Bone marrow (tissue), 2 donors: ENCODE results near the gene CLPTM1.
A peak's percentile ranks its signal among the peaks of the same experiment; 100 is the strongest.
"Not testable (repeated sequence)": the region's sequence is repeated elsewhere in the genome, so short reads cannot be mapped to it uniquely, and the experiment has no call there.

Experiments used
- DNase-seq, 2 donors: peaks; one replicate each; lab custom pipeline; 2025; lab: John Stamatoyannopoulos, UW

The CLPTM1 gene

DNA sequence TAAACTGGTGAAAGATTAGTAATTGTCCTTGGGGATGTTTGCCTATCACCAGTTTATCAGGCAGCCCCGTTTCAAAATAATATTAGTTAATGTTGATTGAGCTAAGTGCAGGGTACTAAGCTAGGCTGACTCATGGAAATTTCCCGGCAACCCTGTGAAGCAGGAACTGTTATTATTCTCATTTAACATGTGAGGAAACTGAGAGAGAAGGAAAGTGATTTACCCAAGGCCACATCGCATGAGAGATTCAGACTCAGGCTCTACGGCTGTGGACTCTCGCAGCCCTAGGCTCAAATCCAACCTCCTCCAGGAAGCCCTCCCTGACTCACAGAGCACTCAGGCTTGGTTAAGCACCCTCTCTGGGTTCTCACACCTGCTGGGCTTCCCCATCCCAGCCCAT is 19.7 kb downstream of the CLPTM1 start:
- DNase-seq = no peak

DNA sequence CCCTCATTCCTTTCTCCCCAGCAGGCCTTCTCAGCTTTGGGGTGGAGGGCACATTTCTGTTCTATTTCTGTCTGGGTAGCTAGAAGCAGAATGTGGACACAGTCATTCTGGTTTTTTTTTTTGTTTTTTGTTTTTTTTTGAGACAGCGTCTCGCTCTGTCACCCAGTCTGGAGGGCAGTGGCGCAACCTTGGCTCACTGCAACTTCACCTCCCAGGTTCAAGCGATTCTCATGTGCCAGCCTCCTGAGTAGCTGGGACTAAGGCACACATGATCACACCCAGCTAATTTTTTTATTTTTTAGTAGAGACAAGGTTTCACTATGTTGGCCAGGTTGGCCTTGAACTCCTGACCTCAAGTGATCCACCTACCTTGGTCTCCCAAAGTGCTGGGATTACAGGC is 20.3 kb downstream of the CLPTM1 start:
- no peak for DNase-seq

DNA sequence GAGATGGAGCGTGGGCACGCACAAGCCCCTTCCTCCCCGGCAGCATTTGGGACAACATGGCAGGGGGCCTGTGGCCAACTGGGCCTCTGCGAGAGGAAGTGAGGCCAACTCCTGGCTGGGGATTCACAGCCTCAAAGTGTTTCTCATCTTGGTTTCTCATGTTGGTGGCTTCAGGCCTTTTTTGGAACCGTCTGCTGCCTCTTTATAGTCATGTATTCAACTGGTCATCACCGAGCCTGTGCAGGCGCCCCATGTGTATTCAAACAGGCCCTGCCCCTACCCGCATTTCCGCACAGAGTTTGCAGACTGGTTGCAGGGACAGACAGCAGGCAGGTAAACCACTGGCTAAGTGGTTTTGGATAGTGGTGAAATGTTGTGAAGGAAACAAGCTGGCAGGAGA is 28.8 kb downstream of the CLPTM1 start:
- DNase-seq = no peak

DNA sequence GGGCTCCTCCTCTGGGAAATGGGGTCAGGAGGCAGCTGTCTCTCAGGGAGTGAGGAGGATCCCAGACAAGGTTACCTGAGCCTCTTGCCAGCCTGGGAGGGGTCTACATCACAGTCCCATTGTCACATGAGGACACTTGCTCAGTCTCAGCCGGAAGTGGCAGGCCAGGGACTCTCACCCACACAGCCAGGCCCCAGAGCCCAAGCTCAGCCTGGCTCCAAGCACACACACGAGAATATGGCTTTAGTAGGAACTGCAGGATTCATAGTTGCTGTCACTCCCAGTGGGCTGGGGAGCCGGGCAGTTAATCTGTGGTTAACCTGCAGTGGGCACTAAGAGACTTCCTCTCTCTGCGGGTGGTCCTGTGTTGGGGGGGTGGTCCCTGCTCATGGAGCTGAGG is 30.3 kb downstream of the CLPTM1 start:
- no peak for DNase-seq

GRCh38 chr19:44986389-44986788 is 31.2 kb downstream of the CLPTM1 start:
- no peak for DNase-seq

- no peak for DNase-seq
Observed at GRCh38 chr19:44987148-44987675, 32.0 kb downstream of the CLPTM1 start.

GRCh38 chr19:44988273-44988672 is 33.1 kb downstream of the CLPTM1 start:
- no peak for DNase-seq

DNA sequence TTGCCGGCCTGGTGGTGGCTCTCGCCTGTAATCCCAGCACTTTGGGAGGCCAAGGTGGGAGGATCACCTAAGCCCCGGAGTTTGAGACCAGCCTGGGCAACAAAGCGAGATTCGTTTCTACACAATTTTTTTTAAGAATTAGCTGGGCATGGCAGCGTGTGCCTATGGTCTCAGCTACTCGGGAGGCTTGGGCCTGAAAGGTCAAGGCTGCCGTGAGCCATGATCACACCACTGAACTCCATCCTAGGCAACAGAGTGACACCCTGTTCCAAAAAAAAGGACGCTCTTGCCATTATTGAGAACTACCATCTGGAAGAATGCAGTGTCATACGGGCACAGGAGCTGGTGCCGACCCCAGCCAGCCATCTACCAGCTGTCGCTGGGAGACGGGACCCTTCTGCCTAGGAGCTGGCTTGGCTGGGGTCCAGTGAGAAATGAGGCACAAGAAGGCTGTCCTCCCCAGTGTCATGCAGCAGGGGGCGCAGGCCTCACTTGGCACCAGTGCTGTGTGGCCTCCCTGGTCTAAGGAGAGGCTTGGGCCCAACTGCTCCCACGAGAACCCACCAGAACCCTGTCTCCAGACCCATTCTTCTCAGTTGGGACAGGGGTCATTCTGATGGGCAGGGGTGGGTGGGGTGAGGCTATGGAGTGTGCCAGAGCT is 33.8 kb downstream of the CLPTM1 start:
- DNase-seq = peak in 1 of 2 donors; percentile 15

- DNase-seq = no peak
Observed at GRCh38 chr19:44990459-44990858, 35.3 kb downstream of the CLPTM1 start.

- no peak for DNase-seq
Observed at GRCh38 chr19:44990966-44991365, 35.8 kb downstream of the CLPTM1 start.

DNA sequence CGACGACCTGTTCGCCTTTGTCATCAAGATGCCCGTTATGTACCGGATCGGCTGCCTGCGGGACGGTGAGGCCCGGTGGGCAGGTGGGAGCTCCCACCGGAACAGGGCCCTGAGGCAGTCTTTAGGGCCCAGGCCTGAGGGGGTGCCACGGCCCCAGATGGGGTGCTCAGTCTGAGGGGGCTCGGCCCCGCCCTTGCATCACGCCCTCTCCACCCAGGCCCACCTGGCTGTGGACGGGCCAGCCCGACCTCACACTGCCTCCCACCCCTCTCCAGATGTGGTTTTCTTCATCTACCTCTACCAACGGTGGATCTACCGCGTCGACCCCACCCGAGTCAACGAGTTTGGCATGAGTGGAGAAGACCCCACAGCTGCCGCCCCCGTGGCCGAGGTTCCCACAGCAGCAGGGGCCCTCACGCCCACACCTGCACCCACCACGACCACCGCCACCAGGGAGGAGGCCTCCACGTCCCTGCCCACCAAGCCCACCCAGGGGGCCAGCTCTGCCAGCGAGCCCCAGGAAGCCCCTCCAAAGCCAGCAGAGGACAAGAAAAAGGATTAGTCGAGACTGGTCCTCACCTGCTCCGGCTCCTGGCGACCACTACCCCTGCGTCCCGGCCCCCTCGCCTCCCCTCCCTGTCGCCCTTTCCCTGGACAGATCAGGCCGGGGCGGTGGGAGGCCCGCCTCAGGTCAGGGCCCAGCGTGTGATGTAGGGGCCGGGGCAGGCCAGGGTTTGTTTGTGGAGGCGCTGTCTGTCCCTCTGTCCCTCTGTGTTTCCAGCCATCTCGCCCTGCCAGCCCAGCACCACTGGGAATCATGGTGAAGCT is 37.4 kb downstream of the CLPTM1 start:
- no peak for DNase-seq

DNA sequence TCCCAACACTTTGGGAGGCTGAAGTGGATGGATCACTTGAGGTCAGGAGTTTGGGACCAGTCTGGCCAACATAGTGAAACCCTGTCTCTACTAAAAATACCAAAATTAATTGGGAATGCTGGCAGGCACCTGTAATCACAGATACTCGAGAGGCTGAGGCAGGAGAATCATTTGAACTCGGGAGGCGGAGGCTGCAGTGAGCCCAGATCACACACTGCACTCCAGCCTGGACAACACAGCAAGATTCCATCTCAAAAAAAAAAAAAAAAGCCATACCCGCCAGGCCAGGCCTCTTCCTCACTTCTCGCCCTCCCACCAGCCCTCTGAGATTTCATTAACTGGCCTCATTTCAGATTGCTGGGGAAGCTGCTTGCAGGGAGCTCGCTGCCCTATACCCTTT is 38.3 kb downstream of the CLPTM1 start:
- no peak for DNase-seq

DNA sequence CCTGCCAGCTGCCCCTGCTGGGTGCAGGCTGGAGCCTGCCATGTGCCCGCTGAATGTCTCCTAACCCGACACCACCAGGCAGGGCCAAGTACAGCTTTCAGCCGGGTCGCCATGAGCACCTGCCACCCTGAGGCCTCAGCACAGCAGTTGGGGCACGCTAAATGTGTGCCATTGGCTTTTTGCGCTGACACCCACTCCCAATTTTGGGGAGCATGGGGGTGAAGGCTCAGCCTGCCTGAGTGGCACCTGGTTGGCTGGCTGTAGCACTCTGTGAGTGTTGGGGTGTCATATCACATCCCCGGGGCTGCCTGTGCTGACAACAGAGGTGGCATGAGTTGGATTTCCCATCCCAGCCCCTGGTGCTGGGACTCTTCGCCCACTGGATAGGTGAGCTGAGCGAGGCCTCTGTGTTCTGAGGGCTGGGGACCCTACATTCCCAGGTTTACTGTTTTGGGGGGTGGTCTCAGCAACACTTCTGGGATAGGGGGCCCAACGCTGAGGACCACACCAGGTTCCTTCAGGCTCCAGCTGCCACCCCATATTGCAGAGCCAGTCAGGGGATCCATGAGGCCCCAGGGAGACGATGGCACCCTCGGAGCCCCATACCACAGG is 38.9 kb downstream of the CLPTM1 start:
- no peak for DNase-seq

DNA sequence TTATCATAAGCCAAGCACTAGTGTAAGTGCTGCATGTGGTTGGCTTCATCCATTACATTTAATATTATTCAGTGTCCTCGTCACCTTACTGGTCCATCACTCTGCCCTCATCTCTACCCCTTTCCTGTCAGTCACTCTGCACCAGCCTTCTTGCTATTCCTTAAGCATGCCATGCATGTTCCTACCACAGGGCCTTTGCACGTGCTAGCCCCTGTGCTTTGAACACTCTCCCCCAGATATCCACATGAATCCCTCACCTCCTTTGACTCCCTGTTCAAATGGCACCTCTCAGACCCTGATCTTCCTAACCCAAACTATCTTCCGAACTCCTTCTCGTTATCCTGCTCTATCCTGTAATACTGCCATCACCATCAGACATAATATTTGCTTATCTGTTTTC is 42.8 kb downstream of the CLPTM1 start:
- DNase-seq = no peak

GRCh38 chr19:44999131-44999925 is 44.1 kb downstream of the CLPTM1 start:
- not testable (repeated sequence) for DNase-seq

DNA sequence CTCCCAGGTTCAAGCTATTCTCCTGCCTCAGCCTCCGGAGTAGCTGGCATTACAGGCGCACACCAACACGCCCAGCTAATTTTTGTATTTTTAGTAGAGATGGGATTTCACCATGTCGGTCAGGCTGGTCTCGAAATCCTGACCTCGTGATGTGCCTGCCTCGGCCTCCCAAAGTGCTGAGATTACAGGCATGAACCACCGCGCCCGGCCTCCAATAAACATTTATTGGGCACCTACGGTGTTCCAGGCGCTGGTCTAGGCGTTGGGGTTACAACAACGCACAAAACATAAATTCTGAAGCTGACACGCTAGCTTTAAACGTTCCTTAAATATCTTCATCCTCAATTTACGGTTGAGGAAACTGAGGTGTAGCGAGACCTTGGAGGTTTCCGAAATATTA is 45.5 kb downstream of the CLPTM1 start:
- not testable (repeated sequence) for DNase-seq

DNA sequence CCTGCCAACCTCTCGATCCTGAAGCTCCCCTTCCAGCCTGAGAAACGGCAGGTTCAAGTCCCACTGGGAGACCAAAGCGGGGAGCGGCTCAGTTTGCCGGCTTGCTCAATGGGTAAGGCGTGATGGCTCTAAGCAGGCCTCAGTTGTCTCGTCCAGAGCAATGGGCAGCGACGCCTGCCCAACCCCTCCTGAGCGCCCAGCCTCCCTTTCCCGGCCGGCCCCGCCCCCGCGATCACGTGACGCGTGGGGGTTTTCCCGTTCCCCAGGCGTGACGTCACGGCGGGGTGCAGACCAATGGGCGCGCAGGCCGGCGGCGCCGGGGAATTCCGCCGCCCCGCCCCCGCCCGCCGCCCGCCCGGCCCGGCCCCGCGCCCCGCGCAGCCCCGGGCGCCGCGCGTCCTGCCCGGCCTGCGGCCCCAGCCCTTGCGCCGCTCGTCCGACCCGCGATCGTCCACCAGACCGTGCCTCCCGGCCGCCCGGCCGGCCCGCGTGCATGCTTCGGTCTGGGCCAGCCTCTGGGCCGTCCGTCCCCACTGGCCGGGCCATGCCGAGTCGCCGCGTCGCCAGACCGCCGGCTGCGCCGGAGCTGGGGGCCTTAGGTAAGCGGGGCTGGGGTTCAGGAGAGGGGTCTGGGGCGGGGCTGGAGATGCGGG is 46.0 kb downstream of the CLPTM1 start, which contains the start of gene RELB:
Gene RELB (plus strand): TSS at position 378 of the 653 bp plus-strand sequence. CDS start 116 bp downstream, at position 494.
- peak; percentile 40 to 91 for DNase-seq

DNA sequence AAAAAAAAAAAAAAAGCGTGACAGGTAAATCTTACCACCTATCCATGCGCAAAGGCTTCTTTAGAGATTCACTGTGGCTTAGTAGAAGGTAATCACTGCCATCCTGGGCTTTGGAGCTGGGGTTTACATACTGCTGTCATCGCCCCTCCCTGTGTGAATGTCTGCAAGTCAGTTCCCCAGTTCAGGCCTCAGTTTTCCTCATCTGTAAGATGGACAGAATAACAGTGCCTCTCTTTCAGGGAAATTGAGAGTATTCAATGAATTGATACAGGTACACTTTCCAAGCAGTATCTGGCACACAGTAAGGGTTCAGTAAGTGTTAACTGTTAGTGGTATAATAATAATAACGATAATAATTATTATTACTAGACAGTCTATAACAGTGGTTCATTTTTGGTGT is 48.3 kb downstream of the CLPTM1 start:
- no peak for DNase-seq

- no peak for DNase-seq
Observed at GRCh38 chr19:45005787-45006186, 50.6 kb downstream of the CLPTM1 start.

DNA sequence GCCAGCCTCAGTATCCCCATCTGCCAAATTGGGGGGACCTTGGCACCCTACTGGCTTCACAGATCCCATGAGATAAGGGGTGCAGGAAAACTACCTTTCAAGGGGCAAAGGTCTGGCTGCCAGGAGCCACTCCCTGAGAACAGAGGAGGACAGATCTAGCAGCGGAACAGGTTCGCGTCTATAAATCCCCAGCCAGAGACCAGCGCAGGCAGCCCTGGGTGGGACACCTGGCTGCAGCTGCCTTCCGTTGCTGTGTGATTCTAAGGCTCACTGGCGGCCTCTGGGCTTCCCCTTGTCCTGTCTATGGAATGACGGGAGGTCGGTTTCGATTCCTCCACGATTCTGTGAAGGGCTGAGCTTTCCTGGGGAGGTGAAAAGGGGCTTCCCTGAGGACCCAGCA is 53.4 kb downstream of the CLPTM1 start:
- DNase-seq = no peak

DNA sequence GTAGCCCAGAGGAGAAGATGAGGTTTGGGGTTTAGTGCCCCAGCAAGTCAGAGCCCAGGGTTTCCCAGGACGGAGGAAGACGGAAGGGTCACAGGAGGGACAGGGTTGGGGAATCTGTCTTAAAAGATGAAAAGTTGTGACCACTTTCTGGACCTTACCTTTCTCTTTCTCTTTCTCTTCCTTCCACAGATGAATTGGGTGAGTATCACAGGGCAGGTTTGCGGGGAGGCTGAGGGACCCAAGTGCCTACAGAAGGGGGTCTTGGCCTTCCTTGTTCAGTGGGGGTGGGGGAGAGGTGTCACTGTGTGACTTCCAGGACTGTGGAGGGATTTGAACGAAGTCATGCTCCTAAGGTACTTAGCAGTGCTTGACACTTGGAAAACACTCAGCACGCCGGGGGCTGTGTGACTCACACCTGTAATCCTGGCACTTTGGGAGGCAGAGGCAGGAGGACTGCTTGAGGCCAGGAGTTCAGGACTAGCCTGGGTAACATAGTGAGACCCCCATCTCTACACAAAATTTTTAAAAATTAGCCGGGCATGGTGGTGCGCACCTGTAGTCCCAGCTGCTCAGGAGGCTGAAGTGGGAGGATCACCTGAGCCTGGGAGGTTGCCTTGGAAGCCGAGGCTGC is 54.6 kb downstream of the CLPTM1 start:
- DNase-seq = no peak
